GM21576 (cell line): ENCODE results near the gene SRGAP1.

Experiments
- ATAC-seq: cut with Tn5 transposase; IDR thresholded peaks from one replicate; pipeline ENCODE4 v1.9.1; 2021; ENCODE audit warnings: mild to moderate bottlenecking, moderate library complexity; ENCODE audit not compliant: unreplicated experiment

Gene SRGAP1

GRCh38 chr12:63929426-63929825, 84.9 kb downstream of the SRGAP1 start:
- no peak for ATAC-seq

GRCh38 chr12:63930971-63931370, 86.5 kb downstream of the SRGAP1 start:
- no peak for ATAC-seq

- ATAC-seq = no peak
These were observed 87.2 kb downstream of the SRGAP1 start for GRCh38 chr12:63931703-63932102.

GRCh38 chr12:63934936-63935335, 90.4 kb downstream of the SRGAP1 start:
- no peak for ATAC-seq

- no peak for ATAC-seq
These were observed 90.9 kb downstream of the SRGAP1 start for GRCh38 chr12:63935361-63935760.

- no peak for ATAC-seq
These were observed 93.1 kb downstream of the SRGAP1 start for GRCh38 chr12:63937378-63938316.

GRCh38 chr12:63940310-63941005, 96.0 kb downstream of the SRGAP1 start:
- no peak for ATAC-seq

- no peak for ATAC-seq
These were observed 96.8 kb downstream of the SRGAP1 start for GRCh38 chr12:63941166-63941800.

GRCh38 chr12:63941879-63942278, 97.4 kb downstream of the SRGAP1 start:
- ATAC-seq = no peak

- ATAC-seq = no peak
These were observed 98.2 kb downstream of the SRGAP1 start for GRCh38 chr12:63942464-63943241.

- ATAC-seq = no peak
These were observed 99.6 kb downstream of the SRGAP1 start for GRCh38 chr12:63944034-63944579.

- ATAC-seq = no peak
These were observed 100.2 kb downstream of the SRGAP1 start for GRCh38 chr12:63944586-63945228.

- no peak for ATAC-seq
These were observed 101.3 kb downstream of the SRGAP1 start for GRCh38 chr12:63945777-63946176.

GRCh38 chr12:63948211-63948610, 103.7 kb downstream of the SRGAP1 start:
- no peak for ATAC-seq

- no peak for ATAC-seq
These were observed 105.4 kb downstream of the SRGAP1 start for GRCh38 chr12:63949902-63950301.

GRCh38 chr12:63952995-63953394, 108.5 kb downstream of the SRGAP1 start:
- ATAC-seq = no peak

GRCh38 chr12:63955831-63956666, 111.5 kb downstream of the SRGAP1 start:
- ATAC-seq = no peak

GRCh38 chr12:63957496-63957895, 113.0 kb downstream of the SRGAP1 start:
- no peak for ATAC-seq
